K562 (cell line): ENCODE data around the gene SRGAP2C. TPM values are rescaled to one million over a fixed set of nuclear protein-coding genes. Genes with fewer than 3 reads are reported as not detected.
"Not testable (repeated sequence)": the region's sequence is repeated elsewhere in the genome, so short reads cannot be mapped to it uniquely, and the experiment has no call there.

Source experiments
- ATAC-seq: fragments of 200-7000 bp; cut with Tn5 transposase; 3 replicates; pipeline ENCODE4 v1.9.1; 2020; ENCODE audit warnings: moderate library complexity
- BruUV-seq: library from RNA; stranded (reverse); fragments of 400-500 nt; replicated peaks from 2 replicates; lab custom pipeline; 2021; lab: Mats Ljungman, UMichigan
- CTCF ChIA-PET: fragments of 300-600 bp; formaldehyde crosslinking; extraction: SDS; loops from one replicate; lab custom pipeline; 2021; ENCODE audit warnings: low intra/inter-chr PET ratio; lab: Yijun Ruan, JAX
- POLR2A ChIA-PET: fragments of 300-600, 350-650 bp; sonication (Branson Sonifier 250); formaldehyde crosslinking; extraction: SDS; loops from one replicate; lab custom pipeline; 2021; ENCODE audit warnings: antibody characterized with exemption, inconsistent platforms; lab: Yijun Ruan, JAX
- DNase-seq, 4 experiments: peaks; one replicate each; pipeline versions ENCODE4 v3.0.0 to v3.0.0-alpha.2; 2011 to 2018; ENCODE audit warnings: low spot score in 3 of 4, mixed read lengths in 3 of 4; ENCODE audit errors: extremely low read depth in 1 of 4
- FAIRE-seq: peaks from 2 replicates; lab custom pipeline; 2011; peaks lifted over from hg19 to GRCh38; lab: Jason Lieb, UNC
- H2AFZ ChIP-seq: 2 replicates; pipeline ENCODE4 v1.6.0; 2011; ENCODE audit warnings: low read depth, low read length, control low read depth, inconsistent platforms
- H3K27ac ChIP-seq: fragments of 200-600 bp; 3 replicates; pipeline ENCODE4 v1.8.0; 2011; ENCODE audit warnings: low read depth, mild to moderate bottlenecking, control low read depth, inconsistent platforms, low read length, moderate library complexity, mixed read lengths; ENCODE audit errors: extremely low read depth
- H3K27me3 ChIP-seq, 2 experiments: fragments of 300-600 bp in 1 of 2; 2 replicates in 1 of 2; 3 replicates in 1 of 2; pipeline versions ENCODE4 v1.6.0 to v1.8.0; 2011; ENCODE audit warnings: inconsistent platforms in 2 of 2, low read length in 2 of 2, mild to moderate bottlenecking in 1 of 2, mixed read lengths in 1 of 2, moderate library complexity in 1 of 2; ENCODE audit not compliant: control insufficient read depth in 2 of 2, insufficient read depth in 2 of 2
- H3K36me3 ChIP-seq: fragments of 300-600 bp; 3 replicates; pipeline ENCODE4 v1.8.0; 2011; ENCODE audit warnings: mild to moderate bottlenecking, low read length, inconsistent platforms; ENCODE audit not compliant: control insufficient read depth, insufficient read depth
- H3K4me1 ChIP-seq, 2 experiments: fragments of 200-600 bp in 1 of 2; replicated peaks in 1 of 2; 2 replicates in 1 of 2; 3 replicates in 1 of 2; pipeline versions ENCODE4 v1.5.1 to v1.8.0; 2011; ENCODE audit warnings: inconsistent platforms in 2 of 2, low read length in 2 of 2, mild to moderate bottlenecking in 1 of 2, mixed read lengths in 1 of 2, moderate library complexity in 1 of 2; ENCODE audit not compliant: control insufficient read depth in 2 of 2, insufficient read depth in 2 of 2
- H3K4me2 ChIP-seq: 2 replicates; pipeline ENCODE4 v1.6.1; 2011; ENCODE audit warnings: low read length, control low read depth, inconsistent platforms, mixed read lengths; ENCODE audit not compliant: insufficient read depth
- H3K4me3 ChIP-seq: fragments of 200-600 bp; sonication (generic), shearing (Covaris generic); 2 replicates; pipeline ENCODE4 v1.5.1; 2016; ENCODE audit warnings: control low read depth, inconsistent platforms
- H3K79me2 ChIP-seq: fragments of 200-600 bp; 3 replicates; pipeline ENCODE4 v1.8.0; 2011; ENCODE audit warnings: low read length, inconsistent platforms; ENCODE audit not compliant: control insufficient read depth, insufficient read depth
- H3K9ac ChIP-seq, 2 experiments: 2 replicates each; pipeline versions ENCODE4 v1.6.0 to v1.6.1; 2011; ENCODE audit warnings: low read depth in 2 of 2, low read length in 2 of 2, control low read depth in 1 of 2, inconsistent platforms in 1 of 2, mild to moderate bottlenecking in 1 of 2, mixed read lengths in 1 of 2; ENCODE audit not compliant: insufficient read depth in 1 of 2
- H3K9me1 ChIP-seq: one replicate; pipeline ENCODE4 v1.6.0; 2011; ENCODE audit warnings: inconsistent platforms, mild to moderate bottlenecking, low read length, moderate library complexity; ENCODE audit not compliant: control insufficient read depth, insufficient read depth
- H3K9me3 ChIP-seq: replicated peaks from 2 replicates; pipeline ENCODE4 v1.5.1; 2011; ENCODE audit warnings: low read depth, low read length, inconsistent platforms; ENCODE audit not compliant: control insufficient read depth, insufficient read depth
- H4K20me1 ChIP-seq: replicated peaks from 2 replicates; pipeline ENCODE4 v1.6.1; 2011; ENCODE audit warnings: low read length, inconsistent platforms, mixed read lengths; ENCODE audit not compliant: control insufficient read depth, insufficient read depth
- WGBS: fragments of 100-300 bp; shearing (Covaris generic); methylation state at CpG from one replicate; pipeline ENCODE4 v1.1.6; 2016; ENCODE audit warnings: low coverage, mixed read lengths; ENCODE audit not compliant: insufficient coverage; ENCODE audit errors: missing lambda C conversion rate; 5-methylcytosine and 5-hydroxymethylcytosine counted together
- in situ Hi-C: fragments of 300-500 bp; cut with MboI; formaldehyde crosslinking; loops from 4 replicates; pipeline ENCODE4 v1.15.0; 2018; ENCODE audit warnings: inconsistent platforms, mixed read lengths
- intact Hi-C: fragments of 100-400 bp; cut with micrococcal nuclease; formaldehyde crosslinking; loops from 2 replicates; pipeline ENCODE4 v1.14.2; 2022
- polyA plus RNA-seq, 8 experiments: library from polyadenylated mRNA; depleted of rRNA in 4 of 8; stranded (reverse) in 5 of 8; unstranded in 3 of 8; fragments of >200 nt; fragmentation: Nextera tagmentation in 2 of 8; fragmentation: Illumina TruSeq in 1 of 8; extraction: Ambion mirVana in 2 of 8; extraction: Trizol in 1 of 8; gene quantifications; 2 replicates each; pipeline versions ENCODE4 v1.2.1 to v1.2.3, GENCODE V29; 2011 to 2014; ENCODE audit warnings: inconsistent platforms in 1 of 8, missing spikeins in 1 of 8
- total RNA-seq, 7 experiments: library from RNA; depleted of rRNA in 6 of 7; stranded (reverse); fragments of >200 nt in 6 of 7; fragmentation: Illumina TruSeq in 2 of 7; extraction: Trizol in 2 of 7; gene quantifications; 2 replicates each; pipeline versions ENCODE4 v1.2.1 to v1.2.3, GENCODE V29; 2011 to 2021; ENCODE audit warnings: low replicate concordance in 1 of 7

Gene SRGAP2C
- total and polyA plus RNA-seq, 9 of the 15 experiments (the other 6 are each of a cell fraction or from before 2014, with no cell fraction given), result 5.0 to 21.1 (median 7.7) TPM

GRCh38 chr1:121346654-121347053 lies 161.9 kb downstream of the SRGAP2C start:
- H3K27me3 ChIP-seq, H3K9me1 ChIP-seq, H3K36me3 ChIP-seq, H3K27ac ChIP-seq, H4K20me1 ChIP-seq, H3K4me1 ChIP-seq, CTCF ChIA-PET, ATAC-seq, POLR2A ChIA-PET, H3K4me3 ChIP-seq, FAIRE-seq, BruUV-seq, H3K79me2 ChIP-seq, H3K4me2 ChIP-seq, intact Hi-C loops, in situ Hi-C loops, H3K9ac ChIP-seq, H2AFZ ChIP-seq, H3K9me3 ChIP-seq, DNase-seq: not testable (repeated sequence)
- WGBS, result 84% methylated on average over 2 of the region's 3 CpGs

DNA sequence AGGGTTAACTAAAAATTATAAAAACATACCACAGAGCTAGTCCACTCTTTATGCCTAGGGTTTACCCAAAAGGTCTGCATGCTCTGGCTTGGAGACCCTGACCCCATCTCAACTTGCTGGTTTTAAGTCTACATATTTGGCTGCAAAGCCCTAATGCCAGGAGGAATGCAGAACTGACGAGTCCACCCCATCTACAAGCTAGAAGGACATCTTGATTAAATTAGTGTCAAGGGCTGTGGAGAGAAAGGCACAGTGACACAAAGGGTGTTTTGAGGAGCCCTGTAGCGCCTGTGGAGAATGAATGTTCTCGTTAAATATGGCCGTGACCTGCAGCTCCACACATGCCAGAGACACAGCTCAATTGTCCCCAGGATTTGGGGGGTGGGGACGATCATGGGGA lies 162.7 kb downstream of the SRGAP2C start:
- POLR2A ChIA-PET, H3K79me2 ChIP-seq, H4K20me1 ChIP-seq, FAIRE-seq, H3K27me3 ChIP-seq, H3K36me3 ChIP-seq, CTCF ChIA-PET, intact Hi-C loops, H3K4me3 ChIP-seq, H3K4me2 ChIP-seq, DNase-seq, H3K9ac ChIP-seq, H3K9me1 ChIP-seq, H3K9me3 ChIP-seq, H2AFZ ChIP-seq, ATAC-seq, H3K4me1 ChIP-seq, in situ Hi-C loops, BruUV-seq, H3K27ac ChIP-seq: not testable (repeated sequence)
- 79% methylated on average over 1 of the region's 5 CpGs for WGBS

- H3K79me2 ChIP-seq, CTCF ChIA-PET, H3K4me2 ChIP-seq, FAIRE-seq, in situ Hi-C loops, intact Hi-C loops, H3K9me1 ChIP-seq, H4K20me1 ChIP-seq, H3K4me3 ChIP-seq, H3K4me1 ChIP-seq, H3K36me3 ChIP-seq, H3K27me3 ChIP-seq, BruUV-seq, POLR2A ChIA-PET, DNase-seq, H2AFZ ChIP-seq, H3K9ac ChIP-seq, H3K27ac ChIP-seq, ATAC-seq, H3K9me3 ChIP-seq: not testable (repeated sequence)
- WGBS, result no CpG with 5 or more reads among the region's 1 CpG
Observed at GRCh38 chr1:121348115-121348514, 163.3 kb downstream of the SRGAP2C start.

GRCh38 chr1:121349332-121349967 lies 164.7 kb downstream of the SRGAP2C start:
- ATAC-seq, H3K9me3 ChIP-seq, FAIRE-seq, H4K20me1 ChIP-seq, H3K27me3 ChIP-seq, POLR2A ChIA-PET, in situ Hi-C loops, H3K4me1 ChIP-seq, CTCF ChIA-PET, BruUV-seq, intact Hi-C loops, H3K9me1 ChIP-seq, H2AFZ ChIP-seq, H3K79me2 ChIP-seq, H3K4me3 ChIP-seq, H3K36me3 ChIP-seq, DNase-seq, H3K9ac ChIP-seq, H3K4me2 ChIP-seq, H3K27ac ChIP-seq: not testable (repeated sequence)
- 100% methylated on average over 1 of the region's 4 CpGs for WGBS
